Measurements from ENCODE around the gene ZNF24.

The ZNF24 gene

DNA sequence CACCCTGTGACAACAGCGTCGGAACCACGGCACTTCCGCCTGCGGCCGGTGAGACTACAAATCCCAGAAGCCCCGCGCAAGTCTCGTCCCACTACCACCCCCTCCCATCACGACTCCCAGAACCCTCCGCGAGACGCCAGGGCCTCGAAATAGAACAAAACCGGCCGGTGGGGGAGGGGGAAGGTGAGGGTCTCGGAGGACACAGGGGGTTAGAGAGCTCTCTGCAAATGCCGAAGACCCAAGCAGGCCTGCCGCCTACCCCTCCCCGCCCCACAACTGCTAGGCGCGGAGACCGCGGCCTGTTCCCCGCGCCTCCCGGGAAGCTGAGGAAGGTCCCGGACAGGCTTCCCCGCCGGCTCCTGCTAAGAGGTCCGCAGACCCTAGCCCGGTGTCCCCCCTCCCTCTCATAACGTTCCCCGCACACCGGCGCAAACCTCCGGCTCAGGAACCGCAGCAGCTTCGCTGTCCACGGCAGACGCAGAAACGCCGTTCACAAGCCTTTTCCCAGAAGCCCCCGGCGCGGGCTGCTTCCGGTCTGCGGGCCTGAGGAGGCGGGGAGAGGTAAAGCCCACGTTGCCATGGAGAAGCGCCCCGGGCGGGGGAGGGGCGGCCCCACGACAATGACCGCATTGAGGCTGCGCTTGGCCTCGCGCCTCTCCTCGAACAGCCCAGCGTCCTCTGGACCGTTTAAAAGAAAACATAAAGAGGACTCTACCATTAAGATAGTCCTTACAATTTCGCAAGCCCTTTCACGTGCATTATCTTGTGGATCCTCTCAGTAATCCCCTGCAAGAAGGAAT lies at the start of gene ZNF24:
TSS of gene ZNF24 (minus strand) at position 485 of the 800 bp plus-strand sequence. CDS start 3,770 bp downstream, outside the sequence.
- Histone ChIP-seq H3K79me2 (ENCODE audit: insufficient read depth, low read depth) (peaks cover 43% of the 10 kb centered on the region), H2AFZ (ENCODE audit: low read depth) (peak within 1 kb of the TSS; percentile 87), H3K4me3 (IDR thresholded peaks at IDR 0.05; ENCODE audit: insufficient read depth, low read depth, low read length) (no peak within 1 kb of the TSS), H3K27me3 (ENCODE audit: insufficient read depth, low read depth) (no peaks in the 10 kb centered on the region), H3K9ac (peak within 1 kb of the TSS; percentile 95), H3K4me2 (peak within 1 kb of the TSS; percentile 81), H3K4me1 (ENCODE audit: low read depth, poor library complexity, severe bottlenecking) (peaks cover 21% of the 10 kb centered on the region), H4K20me1 (ENCODE audit: insufficient read depth) (peaks cover 12% of the 10 kb centered on the region), H3K36me3 (ENCODE audit: insufficient read depth) (peaks cover 19% of the 10 kb centered on the region; the same call in 1 of the 2 replicates), H3K27ac (peak within 1 kb of the TSS; percentile 91)
- no peak for TF ChIP-seq CTCF (conservative IDR thresholded peaks at IDR 0.05; ENCODE audit: low read depth, low read length)

DNA sequence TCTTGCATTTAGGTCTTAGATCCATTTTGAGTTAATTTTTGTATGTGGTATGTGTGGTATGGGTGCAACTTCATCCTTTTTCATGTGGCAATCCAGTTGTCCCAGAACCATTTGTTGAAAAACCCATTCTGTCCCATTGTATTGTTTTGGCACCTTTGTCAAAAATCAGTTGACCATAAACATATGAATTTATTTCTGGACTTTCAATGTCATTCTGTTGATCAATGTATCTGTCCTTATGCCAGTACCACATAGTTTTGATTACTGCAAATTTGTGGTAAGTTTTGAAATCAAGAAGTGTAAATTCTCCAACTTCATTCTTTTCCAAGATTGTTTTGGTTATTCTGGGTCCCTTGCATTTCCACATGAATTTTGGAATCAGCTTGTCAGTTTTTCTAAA lies 49.5 kb upstream of the ZNF24 start:
- no peak for TF ChIP-seq CTCF (conservative IDR thresholded peaks at IDR 0.05; ENCODE audit: low read depth, low read length)
- no peak overlapping the region for H3K27ac ChIP-seq
- no peaks in the 10 kb centered on the region for H4K20me1 ChIP-seq (ENCODE audit: insufficient read depth)
- no peak overlapping the region for H3K4me2 ChIP-seq
- no peak overlapping the region for H2AFZ ChIP-seq (ENCODE audit: low read depth)
- H3K4me3 ChIP-seq (IDR thresholded peaks at IDR 0.05; ENCODE audit: insufficient read depth, low read depth, low read length): no peak overlapping the region
- H3K79me2 ChIP-seq (ENCODE audit: insufficient read depth, low read depth): no peaks in the 10 kb centered on the region
- H3K9ac ChIP-seq: no peak overlapping the region
- no peaks in the 10 kb centered on the region for H3K36me3 ChIP-seq (ENCODE audit: insufficient read depth)
- no peaks in the 10 kb centered on the region for H3K27me3 ChIP-seq (ENCODE audit: insufficient read depth, low read depth)
- no peaks in the 10 kb centered on the region for H3K4me1 ChIP-seq (ENCODE audit: low read depth, poor library complexity, severe bottlenecking)

DNA sequence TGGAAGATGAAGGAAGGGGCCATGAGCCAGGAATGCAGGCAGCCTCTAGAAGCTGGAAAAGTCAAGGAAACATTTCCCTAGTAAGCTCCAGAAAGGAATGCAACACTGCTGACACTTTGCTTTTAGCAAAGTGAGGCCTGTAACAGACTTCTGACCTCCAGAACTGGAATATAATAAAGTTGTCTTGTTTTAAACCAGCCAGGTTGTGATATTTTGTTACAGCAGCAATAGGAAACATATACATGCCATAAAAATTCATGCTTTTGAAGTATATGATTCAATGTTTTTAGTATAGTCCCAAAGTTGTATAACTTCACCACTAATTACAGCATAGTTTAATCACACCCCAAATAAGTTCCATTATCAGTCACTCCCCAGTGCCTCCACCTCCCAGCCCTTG lies 48.2 kb upstream of the ZNF24 start:
- Histone ChIP-seq H4K20me1 (ENCODE audit: insufficient read depth) (no peaks in the 10 kb centered on the region), H3K79me2 (ENCODE audit: insufficient read depth, low read depth) (no peaks in the 10 kb centered on the region), H3K27ac (no peak overlapping the region), H3K9ac (no peak overlapping the region), H2AFZ (ENCODE audit: low read depth) (no peak overlapping the region), H3K4me3 (IDR thresholded peaks at IDR 0.05; ENCODE audit: insufficient read depth, low read depth, low read length) (no peak overlapping the region), H3K4me1 (ENCODE audit: low read depth, poor library complexity, severe bottlenecking) (no peaks in the 10 kb centered on the region), H3K4me2 (no peak overlapping the region), H3K36me3 (ENCODE audit: insufficient read depth) (no peaks in the 10 kb centered on the region), H3K27me3 (ENCODE audit: insufficient read depth, low read depth) (no peaks in the 10 kb centered on the region)
- TF ChIP-seq CTCF (conservative IDR thresholded peaks at IDR 0.05; ENCODE audit: low read depth, low read length): no peak

DNA sequence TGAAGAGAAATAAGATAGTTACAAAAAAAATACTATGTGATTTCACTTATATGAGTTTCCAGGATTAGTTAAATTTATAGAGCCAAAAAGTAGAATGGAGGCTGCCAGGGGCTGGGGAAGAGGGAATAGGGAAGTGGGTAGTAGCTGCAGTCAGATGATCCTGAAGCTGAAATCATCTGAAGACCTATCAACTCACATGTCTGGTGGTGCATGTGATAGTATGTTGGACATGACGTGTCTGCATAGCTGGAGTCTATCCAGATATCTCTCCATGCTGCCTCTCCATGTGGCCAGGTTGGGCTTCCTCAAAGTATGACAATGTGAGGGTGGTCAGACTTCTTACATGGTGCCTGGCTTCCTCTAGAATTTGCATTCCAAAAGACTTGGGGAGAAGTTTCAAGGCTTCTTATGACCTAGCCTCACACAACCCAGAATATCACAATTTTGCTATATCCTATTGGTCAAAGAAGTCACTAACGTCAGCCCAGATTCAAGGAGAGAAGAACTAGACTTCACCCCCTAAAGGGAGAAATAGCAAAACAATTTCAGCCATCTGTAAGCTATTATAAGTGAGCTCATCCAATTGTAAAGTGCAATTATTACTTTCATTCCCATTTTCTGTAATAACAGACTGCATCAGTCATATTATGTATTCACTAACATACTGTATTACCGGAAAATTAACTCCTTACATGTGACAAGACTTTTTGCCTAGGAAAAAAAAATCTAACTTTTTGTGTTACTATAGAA lies 46.9 kb upstream of the ZNF24 start:
- H2AFZ ChIP-seq (ENCODE audit: low read depth): no peak overlapping the region
- no peaks in the 10 kb centered on the region for H3K36me3 ChIP-seq (ENCODE audit: insufficient read depth)
- no peak for TF ChIP-seq CTCF (conservative IDR thresholded peaks at IDR 0.05; ENCODE audit: low read depth, low read length)
- no peak overlapping the region for H3K9ac ChIP-seq
- H3K4me1 ChIP-seq (ENCODE audit: low read depth, poor library complexity, severe bottlenecking): no peaks in the 10 kb centered on the region
- H3K4me3 ChIP-seq (IDR thresholded peaks at IDR 0.05; ENCODE audit: insufficient read depth, low read depth, low read length): no peak overlapping the region
- no peaks in the 10 kb centered on the region for H3K79me2 ChIP-seq (ENCODE audit: insufficient read depth, low read depth)
- no peaks in the 10 kb centered on the region for H4K20me1 ChIP-seq (ENCODE audit: insufficient read depth)
- no peaks in the 10 kb centered on the region for H3K27me3 ChIP-seq (ENCODE audit: insufficient read depth, low read depth)
- no peak overlapping the region for H3K4me2 ChIP-seq
- H3K27ac ChIP-seq: no peak overlapping the region
